Left renal pelvis (tissue), 4 donors: ENCODE measurements around the gene LRP1-AS. TPM values are rescaled to one million over a fixed set of nuclear protein-coding genes. Genes with fewer than 3 reads are reported as not detected.
"Not testable (repeated sequence)": the region's sequence is repeated elsewhere in the genome, so short reads cannot be mapped to it uniquely, and the experiment has no call there.

Source experiments
- DNase-seq, 4 donors: peaks; one replicate each; pipeline ENCODE4 v3.0.0-alpha.2; 2013; ENCODE audit warnings: low read depth in 4 of 4, low spot score in 3 of 4
- polyA plus RNA-seq, 4 donors: library from polyadenylated mRNA; unstranded; fragments of 120-200 nt; gene quantifications; one replicate each; pipeline ENCODE4 v1.2.1, GENCODE V29; 2013; ENCODE audit not compliant: insufficient read length in 4 of 4

Gene LRP1-AS
- polyA plus RNA-seq, 4 donors = 0.53 TPM; not detected in 3

- no peak for DNase-seq
These were observed 20.9 kb downstream of the LRP1-AS start for GRCh38 chr12:57126561-57126960.

GRCh38 chr12:57126061-57126460 is 21.4 kb downstream of the LRP1-AS start:
- no peak for DNase-seq

- DNase-seq = no peak
These were observed 23.1 kb downstream of the LRP1-AS start for GRCh38 chr12:57124261-57124877.

- DNase-seq = no peak
These were observed 23.6 kb downstream of the LRP1-AS start for GRCh38 chr12:57123813-57124212.

- DNase-seq = not testable (repeated sequence)
These were observed 26.7 kb downstream of the LRP1-AS start for GRCh38 chr12:57120718-57121117.

GRCh38 chr12:57119294-57120085 is 27.9 kb downstream of the LRP1-AS start:
- DNase-seq = no peak

GRCh38 chr12:57118711-57119271 is 28.6 kb downstream of the LRP1-AS start:
- no peak for DNase-seq

- DNase-seq = no peak
These were observed 30.7 kb downstream of the LRP1-AS start for GRCh38 chr12:57116580-57117281.

GRCh38 chr12:57112492-57113294 is 34.7 kb downstream of the LRP1-AS start:
- no peak for DNase-seq

GRCh38 chr12:57111031-57111734 is 36.2 kb downstream of the LRP1-AS start, which contains the start of gene STAT6:
TSS of gene STAT6 (minus strand) at chr12:57111362. CDS start at chr12:57108278, 3,084 bp downstream.
- DNase-seq = peak in 2 of 4 donors; percentile 65 to 66

- DNase-seq = peak in 1 of 4 donors; percentile 48
These were observed 37.1 kb downstream of the LRP1-AS start for GRCh38 chr12:57110104-57111030.

GRCh38 chr12:57109207-57110103 is 38.0 kb downstream of the LRP1-AS start:
- DNase-seq = no peak

GRCh38 chr12:57107456-57108155 is 39.8 kb downstream of the LRP1-AS start:
- DNase-seq = no peak

GRCh38 chr12:57106021-57106708 is 41.3 kb downstream of the LRP1-AS start:
- no peak for DNase-seq

- DNase-seq = no peak
These were observed 42.2 kb downstream of the LRP1-AS start for GRCh38 chr12:57105011-57105753.
